Spleen (tissue), 11 donors: ENCODE data around the gene KCNF1. TPM values are rescaled to one million over a fixed set of nuclear protein-coding genes. Genes with fewer than 3 reads are reported as not detected.
A peak's percentile ranks its signal among the peaks of the same experiment; 100 is the strongest.

ENCODE experiments used
- DNase-seq: peaks from one replicate; pipeline ENCODE4 v3.0.0-alpha.2; 2020
- H3K27ac ChIP-seq, 8 donors: fragments of 200-600 bp; sonication (generic) in 7 of 8; 1 replicate in 4 of 8; 2 replicates in 4 of 8; pipeline versions ENCODE4 v1.5.0 to v1.8.0; 2016 to 2021; ENCODE audit warnings: inconsistent platforms in 4 of 8, mild to moderate bottlenecking in 4 of 8, moderate library complexity in 1 of 8
- H3K27me3 ChIP-seq, 7 donors: fragments of 200-600 bp; sonication (generic) in 6 of 7; replicated peaks in 1 of 7; 1 replicate in 4 of 7; 2 replicates in 3 of 7; pipeline versions ENCODE4 v1.5.0 to v1.8.0; 2016 to 2021; ENCODE audit warnings: inconsistent platforms in 3 of 7, mild to moderate bottlenecking in 1 of 7
- H3K36me3 ChIP-seq, 6 donors: fragments of 200-600 bp; sonication (generic) in 5 of 6; 1 replicate in 4 of 6; 2 replicates in 2 of 6; pipeline versions ENCODE4 v1.5.0 to v1.8.0; 2016 to 2021; ENCODE audit warnings: inconsistent platforms in 2 of 6
- H3K4me1 ChIP-seq, 6 donors: fragments of 200-600 bp; sonication (generic) in 5 of 6; 1 replicate in 3 of 6; 2 replicates in 3 of 6; pipeline versions ENCODE4 v1.5.0 to v1.8.0; 2016 to 2021; ENCODE audit warnings: inconsistent platforms in 3 of 6
- H3K4me3 ChIP-seq, 8 donors: fragments of 200-600 bp; sonication (generic) in 7 of 8; 1 replicate in 4 of 8; 2 replicates in 4 of 8; pipeline versions ENCODE4 v1.5.0 to v1.8.0; 2016 to 2021; ENCODE audit warnings: inconsistent platforms in 4 of 8, mild to moderate bottlenecking in 4 of 8, moderate library complexity in 2 of 8
- H3K9me3 ChIP-seq, 8 donors: fragments of 200-600 bp; sonication (generic) in 7 of 8; 1 replicate in 4 of 8; 2 replicates in 4 of 8; pipeline versions ENCODE4 v1.5.0 to v1.8.0; 2016 to 2021; ENCODE audit warnings: inconsistent platforms in 4 of 8
- CTCF ChIP-seq, 11 experiments: fragments of 200-600 bp in 7 of 11; fragments of 450-650 bp in 4 of 11; sonication (generic) in 4 of 11; IDR thresholded peaks in 8 of 11; conservative IDR thresholded peaks in 3 of 11; 1 replicate in 7 of 11; 2 replicates in 4 of 11; pipeline versions ENCODE4 v1.4.0 to v1.8.0; 2016 to 2021; ENCODE audit warnings: antibody characterized with exemption in 11 of 11, inconsistent platforms in 4 of 11, mild to moderate bottlenecking in 1 of 11
- POLR2A ChIP-seq, 3 donors: fragments of 450-650 bp; IDR thresholded peaks; one replicate each; pipeline ENCODE4 v1.5.1; 2017; ENCODE audit warnings: antibody characterized with exemption in 3 of 3, mild to moderate bottlenecking in 1 of 3
- POLR2AphosphoS5 ChIP-seq, 3 donors: sonication (generic); formaldehyde crosslinking; IDR thresholded peaks; one replicate each; pipeline ENCODE4 v1.5.1; 2017; ENCODE audit warnings: antibody characterized with exemption in 3 of 3
- WGBS, 5 donors: extraction: QIAGEN DNeasy Blood & Tissue Kit in 3 of 5; methylation state at CpG; one replicate each; pipeline versions ENCODE4 v1.1.5 to v1.1.7; 2013 to 2018; 5-methylcytosine and 5-hydroxymethylcytosine counted together
- intact Hi-C: fragments of 100-400 bp; cut with DNase I; formaldehyde crosslinking; loops from one replicate; pipeline ENCODE4 v1.15.0; 2023; ENCODE audit warnings: low total_unique reads
- polyA plus RNA-seq, 3 donors: library from polyadenylated mRNA; stranded (reverse); fragments of 200-250 nt; gene quantifications; one replicate each; pipeline ENCODE4 v1.2.1, GENCODE V29; 2013
- total RNA-seq, 7 donors: library from RNA; depleted of rRNA in 3 of 7; stranded (reverse); fragments of >200 nt in 3 of 7; fragmentation: NEBNext Ultra II Directional in 4 of 7; extraction: Animal tissue kit (Norgen Biotek cat#: 25700) in 4 of 7; gene quantifications; one replicate each; pipeline versions ENCODE4 v1.1.0 to v1.2.1, GENCODE V29; 2016 to 2021
- donor health status: healthy with polysubstance abuse.
- donor health status: DM: no; HTN: no; CAD: no; lungs with moderate emphysema.
- donor health status: DM: no; HTN: no; CAD: no.
- donor health status: Bipolar disorder and iron deficiency.
- donor health status: healthy.
- donor health status: DM: no; HTN: no; CAD: no.
- donor health status: DM: yes; HTN: yes; CAD: no.

Gene KCNF1
- total and polyA plus RNA-seq, 10 donors: 0.16 to 1.2 (median 0.57) TPM; not detected in 3

- no peak overlapping the region for H3K27ac ChIP-seq
- H3K9me3 ChIP-seq: peaks cover 0 to 2% (median 0%) of the 10 kb centered on the region in 8 donors
- H3K27me3 ChIP-seq: peaks cover 0 to 56% (median 20%) of the 10 kb centered on the region in 7 donors
- no peak for TF ChIP-seq POLR2AphosphoS5 (IDR thresholded peaks at IDR 0.05)
- no peak for TF ChIP-seq POLR2A (IDR thresholded peaks at IDR 0.05)
- TF ChIP-seq CTCF (IDR thresholded peaks at IDR 0.05 in 8 of 11, conservative IDR thresholded peaks at IDR 0.05 in 3 of 11): no peak
- DNase-seq: no peak
- intact Hi-C loops: no loop called here
- H3K36me3 ChIP-seq: no peaks in the 10 kb centered on the region
- 54 to 68% (median 64%) methylated on average over 3 of the region's 3 CpGs for WGBS, 5 donors
- peaks cover 0 to 18% (median 12%) of the 10 kb centered on the region in 6 donors for H3K4me1 ChIP-seq
- no peak overlapping the region for H3K4me3 ChIP-seq
These were observed 1.8 kb upstream of the KCNF1 start for GRCh38 chr2:10909996-10910341.

GRCh38 chr2:10910625-10911024 is 1.1 kb upstream of the KCNF1 start:
- TF ChIP-seq POLR2AphosphoS5 (IDR thresholded peaks at IDR 0.05): no peak
- TF ChIP-seq POLR2A (IDR thresholded peaks at IDR 0.05): no peak
- no peak for TF ChIP-seq CTCF (IDR thresholded peaks at IDR 0.05 in 8 of 11, conservative IDR thresholded peaks at IDR 0.05 in 3 of 11)
- Histone ChIP-seq H3K27me3 (peaks cover 0 to 62% (median 20%) of the 10 kb centered on the region in 7 donors), H3K36me3 (no peaks in the 10 kb centered on the region), H3K4me1 (peaks cover 0 to 18% (median 12%) of the 10 kb centered on the region in 6 donors), H3K9me3 (no peaks in the 10 kb centered on the region), H3K27ac (no peak overlapping the region), H3K4me3 (no peak overlapping the region)
- no peak for DNase-seq
- 82 to 90% (median 85%) methylated on average over 11 of the region's 11 CpGs for WGBS, 5 donors
- intact Hi-C loops: no loop called here

- Histone ChIP-seq H3K9me3 (no peaks in the 10 kb centered on the region), H3K27me3 (peaks cover 0 to 67% (median 20%) of the 10 kb centered on the region in 7 donors), H3K36me3 (no peaks in the 10 kb centered on the region), H3K4me1 (peaks cover 0 to 18% (median 12%) of the 10 kb centered on the region in 6 donors), H3K27ac (peak overlapping the region in 1 of 8 donors; percentile 15), H3K4me3 (peak overlapping the region in 6 of 8 donors; percentile 19 to 61 (median 28))
- TF ChIP-seq CTCF (IDR thresholded peaks at IDR 0.05 in 8 of 11, conservative IDR thresholded peaks at IDR 0.05 in 3 of 11): peak in 1 of 11 experiments; percentile 4
- TF ChIP-seq POLR2AphosphoS5 (IDR thresholded peaks at IDR 0.05): no peak
- peak; percentile 64 for DNase-seq
- intact Hi-C loops: no loop called here
- WGBS, 5 donors: 6 to 23% (median 11%) methylated on average over 16 to 81 of the region's 81 CpGs
These were observed 470 bp downstream of the KCNF1 start for GRCh38 chr2:10912076-10912731.

GRCh38 chr2:10912796-10913455 is 1.2 kb downstream of the KCNF1 start:
- no peak overlapping the region for H3K27ac ChIP-seq
- H3K36me3 ChIP-seq: no peaks in the 10 kb centered on the region
- DNase-seq: peak; percentile 67
- H3K4me3 ChIP-seq: no peak overlapping the region
- TF ChIP-seq POLR2A (IDR thresholded peaks at IDR 0.05): no peak
- TF ChIP-seq CTCF (IDR thresholded peaks at IDR 0.05 in 8 of 11, conservative IDR thresholded peaks at IDR 0.05 in 3 of 11): no peak
- TF ChIP-seq POLR2AphosphoS5 (IDR thresholded peaks at IDR 0.05): no peak
- H3K9me3 ChIP-seq: no peaks in the 10 kb centered on the region
- peaks cover 0 to 67% (median 20%) of the 10 kb centered on the region in 7 donors for H3K27me3 ChIP-seq
- intact Hi-C loops: no loop called here
- peaks cover 0 to 18% (median 12%) of the 10 kb centered on the region in 6 donors for H3K4me1 ChIP-seq
- 82 to 92% (median 88%) methylated on average over 49 to 58 of the region's 58 CpGs for WGBS, 5 donors
